Sigmoid colon (tissue), 3 donors: Measurements from ENCODE around the gene FGD3.

Source experiments
- CTCF ChIP-seq, 4 experiments: fragments of 450-650 bp in 3 of 4; fragments of 200-600 bp in 1 of 4; IDR thresholded peaks; one replicate each; pipeline ENCODE4 v1.5.1; 2016 to 2019; ENCODE audit warnings: antibody characterized with exemption in 4 of 4, mild to moderate bottlenecking in 3 of 4, moderate library complexity in 2 of 4
- POLR2A ChIP-seq, 2 donors: fragments of 450-650 bp; IDR thresholded peaks; one replicate each; pipeline ENCODE4 v1.6.1; 2016; ENCODE audit warnings: antibody characterized with exemption in 2 of 2, mild to moderate bottlenecking in 2 of 2, moderate library complexity in 2 of 2

DNA sequence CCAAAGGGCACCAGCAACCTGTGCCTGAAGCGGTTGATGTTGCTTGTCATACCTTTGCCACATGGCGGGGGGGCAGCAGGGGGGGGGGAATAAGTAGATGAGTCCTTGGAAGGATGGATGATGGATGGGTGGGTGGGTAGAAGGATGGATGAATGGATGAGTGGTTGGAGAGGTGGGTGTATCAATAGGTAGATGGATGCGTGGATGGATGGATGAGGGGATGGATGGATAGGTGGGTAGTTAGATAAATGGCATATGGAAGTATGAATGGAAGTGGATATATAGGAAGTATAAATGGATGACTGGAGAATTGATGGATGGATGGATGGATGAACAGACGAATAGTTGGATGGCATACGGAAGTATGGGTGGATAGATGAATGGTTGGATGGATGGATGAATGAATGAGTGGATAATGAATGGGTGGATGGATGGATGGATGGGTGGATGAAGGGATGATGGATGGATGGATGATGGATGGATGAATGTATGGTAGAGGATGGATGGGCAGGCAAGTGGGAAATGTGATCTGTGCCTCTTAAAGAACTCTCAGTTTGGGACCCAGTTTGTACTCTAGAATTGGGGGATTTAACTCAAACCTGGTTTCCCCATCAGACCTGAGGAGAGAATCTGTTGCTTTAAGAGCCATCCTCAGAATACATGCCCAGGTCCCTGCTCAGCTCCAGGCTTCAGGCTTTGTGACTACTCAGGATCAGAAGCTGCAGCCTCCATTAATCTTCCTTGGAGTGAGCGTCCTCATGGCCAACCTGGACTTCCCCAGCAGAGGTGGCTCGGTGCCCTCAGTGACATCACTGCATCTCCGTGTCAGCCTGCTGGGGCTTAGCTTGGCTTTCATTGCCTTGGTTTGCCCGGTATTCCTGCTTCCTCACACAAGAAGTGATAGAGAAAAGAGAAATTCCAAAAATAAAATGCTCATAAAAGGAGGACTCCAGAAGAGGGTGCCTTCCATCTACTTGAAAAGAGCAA, 83.6 kb downstream of the FGD3 start:
- TF ChIP-seq CTCF (IDR thresholded peaks at IDR 0.05) (no peak), POLR2A (IDR thresholded peaks at IDR 0.05) (no peak)
